LHCN-M2 (cell line): ENCODE data around the gene MTF2. TPM values are rescaled to one million over a fixed set of nuclear protein-coding genes. Genes with fewer than 3 reads are reported as not detected.

Experiments used
- DNase-seq: peaks from one replicate; pipeline ENCODE4 v3.0.0-alpha.2; 2012; ENCODE audit warnings: low read depth
- total RNA-seq: library from RNA; depleted of rRNA; stranded (reverse); fragments of >200 nt; gene quantifications from 2 replicates; pipeline ENCODE4 v1.2.3, GENCODE V29; 2014; rRNA removed

Gene MTF2
- total RNA-seq, 1 experiment from 2014 or later, result 17.4 TPM

DNA sequence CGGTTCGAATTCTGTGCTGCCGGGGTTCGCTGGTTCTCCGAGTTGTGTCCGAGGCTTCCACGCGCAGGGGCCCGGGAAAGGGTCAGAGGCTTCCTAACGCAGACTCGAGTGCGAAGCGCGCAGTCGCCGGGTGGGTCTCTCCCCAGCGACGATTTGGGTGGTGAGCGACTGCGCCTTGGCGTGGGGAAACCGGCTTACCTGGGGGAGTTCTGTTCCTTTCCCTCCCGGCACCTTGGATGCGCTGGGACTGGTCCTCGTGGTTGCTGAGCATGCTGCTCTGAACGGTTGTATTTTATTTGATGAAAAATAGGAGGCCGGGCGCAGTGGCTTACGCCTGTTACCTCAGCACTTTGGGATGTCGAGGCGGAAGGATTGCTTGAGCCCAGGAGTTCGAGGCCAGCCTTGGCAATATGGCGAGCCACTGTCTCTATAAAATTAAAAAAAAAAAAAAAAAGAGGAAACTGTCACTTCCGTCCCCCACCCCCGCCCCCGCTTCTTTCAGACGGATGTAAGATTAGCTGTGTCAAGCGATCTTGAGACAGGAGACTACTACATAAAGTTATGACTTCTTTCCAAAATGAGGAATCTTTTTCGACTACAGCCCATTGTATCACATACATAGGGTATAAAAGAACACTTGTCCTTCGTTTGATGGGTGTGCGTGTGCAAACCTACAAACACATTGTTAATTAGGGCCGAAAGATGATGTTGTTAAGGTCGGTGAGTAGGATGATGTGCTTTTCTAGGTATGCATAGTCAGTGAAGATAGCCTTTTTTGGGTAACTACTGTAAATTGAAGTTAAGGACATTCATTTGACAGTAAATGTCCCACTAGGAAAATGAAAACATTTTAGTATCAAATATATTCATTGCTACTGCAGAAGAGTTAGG lies 101.9 kb downstream of the MTF2 start, which contains the start of gene CCDC18:
CCDC18 (plus strand) TSS at position 2 of the 891 bp plus-strand sequence. CDS start 2,638 bp downstream, outside the sequence.
- peak; percentile 49 for DNase-seq

DNA sequence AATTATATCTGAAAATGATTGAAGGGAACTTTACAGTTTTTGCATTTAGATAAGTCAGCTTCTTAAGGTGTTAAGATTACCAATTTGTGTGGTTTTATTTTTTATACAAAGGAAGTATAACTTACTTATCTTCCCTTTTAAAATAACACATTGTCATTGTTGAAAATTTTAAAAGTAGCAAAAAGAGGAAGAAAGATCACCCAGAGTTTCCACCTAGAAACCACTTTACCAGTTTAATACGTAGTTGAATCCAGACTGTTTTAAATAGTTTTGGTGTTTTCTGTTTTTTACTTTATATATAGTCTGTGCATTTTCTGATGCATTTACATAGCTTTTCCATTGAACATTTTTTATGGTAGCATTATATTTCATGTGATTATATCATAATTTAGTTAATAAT lies 107.6 kb downstream of the MTF2 start:
- no peak for DNase-seq

Other genes with a start within 250 kb of the MTF2 start
- 1,275 and 1,299 TPM in 2 replicates for gene RPL5, start 247.2 kb upstream of the MTF2 start, total RNA-seq
- gene DIPK1A, start 117.8 kb upstream of the MTF2 start, total RNA-seq, result 13.1 and 15.8 TPM in 2 replicates
- gene TMED5, start 101.1 kb downstream of the MTF2 start, total RNA-seq, result 56.1 and 68.7 TPM in 2 replicates
- 31.2 and 40.5 TPM in 2 replicates for gene CCDC18, start 101.4 kb downstream of the MTF2 start, total RNA-seq